ENCODE results near the gene FBF1.

- no peak for TF ChIP-seq CTCF (IDR thresholded peaks at IDR 0.05)
- no peak for TF ChIP-seq POLR2A (IDR thresholded peaks at IDR 0.05)
Measured at GRCh38 chr17:75869282-75870141, 71.3 kb downstream of the FBF1 start.
